DMS153 (cell line): ENCODE measurements around the gene MYOZ2.

Experiments
- DNase-seq: peaks from one replicate; lab custom pipeline; 2025; lab: John Stamatoyannopoulos, UW

MYOZ2 gene

DNA sequence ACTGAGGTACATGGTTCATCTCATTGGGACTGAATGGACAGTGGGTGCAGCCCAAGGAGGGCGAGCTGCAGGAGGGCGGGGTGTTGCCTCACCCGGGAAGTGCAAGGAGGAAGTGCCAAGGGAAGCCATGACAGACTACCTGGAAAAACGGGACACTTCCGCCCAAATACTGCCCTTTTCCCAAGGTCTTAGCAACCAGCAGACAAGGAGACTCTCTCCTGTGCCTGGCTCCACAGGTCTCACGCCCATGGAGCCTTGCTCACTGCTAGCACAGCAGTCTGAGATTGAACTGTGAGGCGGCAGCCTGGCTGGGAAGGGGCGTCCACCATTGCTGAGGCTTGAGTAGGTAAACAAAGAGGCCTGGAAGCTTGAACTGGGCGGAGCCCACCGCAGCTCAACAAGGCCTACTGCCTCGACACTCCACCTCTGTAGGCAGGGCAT is 62.2 kb downstream of the MYOZ2 start:
- DNase-seq = no peak

GRCh38 chr4:119204916-119205315 is 69.3 kb downstream of the MYOZ2 start:
- no peak for DNase-seq

DNA sequence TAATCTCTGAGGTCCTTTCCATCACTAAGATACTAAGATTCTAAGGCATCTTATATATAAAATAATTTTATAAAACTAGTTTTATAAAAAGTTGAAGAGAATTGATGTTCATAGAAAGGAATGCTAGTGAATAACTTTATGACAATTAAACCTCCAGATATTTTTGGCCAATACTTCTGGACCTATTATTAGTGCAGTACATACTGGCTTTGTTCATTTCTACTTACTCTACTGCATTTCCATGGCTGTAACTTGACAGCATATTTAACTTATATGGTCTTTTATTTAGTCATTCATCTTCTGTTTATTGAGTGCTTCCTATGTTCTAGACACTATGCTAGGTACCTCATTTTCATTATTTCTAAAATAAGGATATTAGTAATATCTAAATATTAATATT is 70.1 kb downstream of the MYOZ2 start:
- no peak for DNase-seq

DNA sequence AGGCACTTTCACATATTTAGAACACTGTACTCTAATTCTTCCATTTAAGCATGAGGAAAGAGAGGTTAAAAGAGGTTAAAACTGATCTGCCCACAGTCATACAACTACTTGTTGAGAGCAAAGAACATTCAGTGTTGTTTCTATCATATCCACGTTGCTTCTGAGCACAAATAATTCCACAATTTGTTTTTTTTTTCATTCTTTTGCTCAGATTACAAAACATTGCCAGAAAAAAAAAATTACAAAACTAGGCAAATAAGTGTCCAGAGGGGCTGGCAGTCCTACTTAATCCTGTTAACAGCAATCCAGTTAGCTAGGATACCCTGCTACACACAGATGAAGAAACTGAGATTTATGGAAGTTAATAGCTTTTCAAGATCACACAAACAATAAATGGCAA is 70.5 kb downstream of the MYOZ2 start:
- DNase-seq = no peak

- DNase-seq = no peak
Observed at GRCh38 chr4:119207051-119207450, 71.4 kb downstream of the MYOZ2 start.

- no peak for DNase-seq
Observed at GRCh38 chr4:119209077-119209476, 73.4 kb downstream of the MYOZ2 start.

- DNase-seq = no peak
Observed at GRCh38 chr4:119209586-119209985, 74.0 kb downstream of the MYOZ2 start.

GRCh38 chr4:119210775-119211174 is 75.1 kb downstream of the MYOZ2 start:
- DNase-seq = no peak

GRCh38 chr4:119211867-119212233 is 76.2 kb downstream of the MYOZ2 start:
- no peak for DNase-seq

GRCh38 chr4:119212234-119212963 is 76.8 kb downstream of the MYOZ2 start, which contains the start of gene USP53:
USP53 (plus strand) TSS chr4:119212713; CDS start chr4:119239760, 27,047 bp downstream.
- peak; percentile 98 for DNase-seq

DNA sequence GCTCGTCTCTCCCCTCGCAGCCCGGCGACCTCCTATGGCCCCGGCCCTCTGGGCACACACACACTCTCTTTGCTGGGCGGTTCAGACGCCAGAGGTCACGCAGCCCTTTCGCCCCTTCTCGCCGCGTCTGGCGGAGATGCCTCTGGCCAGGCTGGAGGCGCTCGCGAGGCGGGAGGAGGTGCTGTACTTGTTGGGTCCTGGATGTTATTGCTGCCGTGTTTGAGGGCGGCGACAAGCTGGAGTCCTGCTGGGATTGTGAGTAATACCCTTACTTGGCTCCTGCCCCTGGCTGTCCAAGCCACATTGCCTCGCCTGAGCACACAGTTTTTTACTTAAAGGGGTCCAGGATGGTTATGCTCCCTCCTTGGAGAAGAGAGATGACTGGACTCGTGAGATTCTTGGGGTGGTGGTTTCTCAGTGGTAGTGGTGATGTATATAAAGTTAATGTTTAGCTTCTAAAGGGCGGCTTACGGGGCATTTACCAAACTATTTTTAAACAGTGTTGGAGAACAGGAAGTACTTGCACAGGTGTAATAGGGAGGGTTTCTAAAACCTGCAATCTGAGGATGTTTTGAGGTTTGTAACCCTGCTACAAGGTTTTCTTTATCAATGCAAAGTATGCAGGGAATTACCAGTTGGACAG is 77.5 kb downstream of the MYOZ2 start:
- DNase-seq = peak; percentile 78

DNA sequence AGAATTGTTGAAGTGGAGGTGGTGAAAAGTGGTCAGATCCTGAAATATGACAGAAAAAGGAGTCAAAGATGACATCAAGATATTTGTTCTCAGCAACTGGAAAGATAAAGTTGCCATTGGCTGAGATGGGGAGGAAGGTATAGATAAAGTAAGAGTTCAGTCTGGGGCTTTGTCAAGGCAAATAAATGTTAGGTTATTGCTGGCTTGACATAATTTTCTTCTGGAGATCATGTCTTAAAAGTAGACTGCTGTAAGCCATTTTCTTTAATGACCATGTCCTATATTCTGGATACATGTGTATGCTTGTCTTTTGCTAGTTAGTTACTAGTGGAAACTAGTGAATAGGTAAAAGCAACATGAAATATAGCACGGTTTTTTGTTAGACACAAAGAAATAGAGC is 82.5 kb downstream of the MYOZ2 start:
- DNase-seq = no peak

GRCh38 chr4:119221412-119221811 is 85.8 kb downstream of the MYOZ2 start:
- no peak for DNase-seq

- no peak for DNase-seq
Observed at GRCh38 chr4:119227690-119228089, 92.1 kb downstream of the MYOZ2 start.

- no peak for DNase-seq
Observed at GRCh38 chr4:119228406-119228805, 92.8 kb downstream of the MYOZ2 start.

- DNase-seq = no peak
Observed at GRCh38 chr4:119229908-119230687, 94.5 kb downstream of the MYOZ2 start.

DNA sequence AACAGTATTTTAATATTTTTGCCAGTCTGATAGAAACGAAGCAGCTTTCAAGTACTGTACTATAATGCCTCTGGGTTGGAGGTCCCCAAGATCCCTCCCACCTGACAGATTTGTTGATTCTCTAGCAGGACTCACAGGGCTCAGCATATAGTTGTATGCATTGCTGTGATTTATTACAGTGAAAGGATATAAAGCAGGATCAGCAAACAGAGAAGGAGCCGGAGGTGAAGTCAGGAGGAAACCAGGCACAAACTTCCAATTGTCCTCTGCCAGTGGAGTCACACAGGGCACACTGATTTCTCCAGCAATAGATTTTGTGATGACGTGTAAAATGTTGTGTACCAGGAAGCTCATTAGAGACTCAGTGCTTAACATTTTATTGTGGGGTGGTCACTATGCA is 95.9 kb downstream of the MYOZ2 start:
- no peak for DNase-seq

DNA sequence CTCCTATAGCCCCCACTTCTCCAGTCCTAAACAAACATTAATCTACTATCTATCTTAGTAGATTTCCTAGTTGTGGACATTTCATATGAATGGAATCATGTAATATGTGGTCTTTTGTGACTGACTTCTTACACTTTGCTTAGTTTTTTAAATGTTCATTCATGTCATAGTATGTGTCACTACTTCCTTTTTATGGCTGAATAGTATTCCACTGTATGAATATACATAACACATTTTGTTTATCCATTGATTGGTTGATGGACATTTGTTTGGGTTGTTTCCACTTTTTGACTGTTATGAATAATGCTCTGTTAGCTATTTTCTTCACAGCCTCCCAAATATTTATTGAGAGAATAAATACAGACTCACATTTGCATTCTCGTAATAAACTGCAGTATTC is 96.7 kb downstream of the MYOZ2 start:
- DNase-seq = no peak

DNA sequence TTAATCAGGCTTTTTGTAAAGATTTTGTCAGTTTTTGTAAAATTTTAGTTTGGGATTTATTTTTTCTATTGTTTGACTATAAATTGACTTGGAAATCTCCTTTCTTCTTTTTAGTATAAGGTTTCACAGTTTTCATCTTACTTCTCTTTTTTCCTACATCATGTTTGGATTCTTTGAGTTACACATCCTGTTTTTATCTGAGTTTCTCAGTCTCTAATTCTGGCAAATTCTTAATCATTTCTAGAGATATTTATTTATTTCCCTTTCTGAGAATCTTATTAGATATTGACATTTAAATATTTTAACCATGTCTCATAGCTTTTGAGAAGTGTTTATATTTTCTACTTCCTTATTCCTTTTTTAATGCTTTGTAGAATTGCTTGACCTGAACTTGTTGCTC is 97.6 kb downstream of the MYOZ2 start:
- DNase-seq = no peak

DNA sequence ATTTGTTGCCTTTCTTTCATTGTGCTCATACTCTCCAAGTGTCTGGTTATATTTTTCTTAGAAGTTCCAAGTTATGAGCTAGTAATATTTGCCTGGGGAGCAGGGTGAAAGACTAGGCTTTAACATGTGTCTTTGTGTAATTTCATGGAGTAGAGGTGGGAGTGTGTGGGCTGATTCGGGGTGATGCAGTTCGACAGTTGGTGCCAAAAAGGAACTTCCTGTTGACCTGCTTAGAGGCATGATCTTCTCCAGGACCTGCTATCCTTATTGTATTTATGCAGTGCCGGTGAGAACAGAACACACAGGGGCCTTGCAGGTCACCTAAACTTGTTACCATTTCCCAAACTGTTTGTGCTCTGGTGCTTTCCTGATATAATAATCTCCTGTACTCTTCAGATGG is 98.1 kb downstream of the MYOZ2 start:
- DNase-seq = no peak

DNA sequence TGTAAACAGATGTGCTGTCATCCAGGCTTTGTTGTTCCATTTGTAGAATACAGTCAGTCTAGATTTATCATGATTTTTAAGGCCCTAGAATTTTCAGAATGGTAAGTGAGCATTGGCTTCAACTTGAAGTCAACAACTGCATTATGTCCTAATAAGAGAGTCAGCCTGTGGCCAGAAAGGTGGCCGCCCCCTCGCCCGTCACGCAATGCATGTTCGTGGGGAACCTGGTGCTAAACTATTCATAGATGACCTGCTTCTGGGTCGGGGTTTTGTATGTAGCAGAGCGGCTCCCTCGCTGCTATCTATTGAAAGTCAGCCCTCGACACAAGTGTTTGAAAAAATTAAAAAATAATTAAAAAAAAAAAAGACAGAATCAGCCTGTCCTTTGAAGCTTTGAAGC is 101.6 kb downstream of the MYOZ2 start:
- no peak for DNase-seq
